SKM-1 (cell line): Measurements from ENCODE around the gene PTEN.

Source experiments
- DNase-seq: peaks from one replicate; lab custom pipeline; 2025; ENCODE audit not compliant: unreplicated experiment; lab: John Stamatoyannopoulos, UW

PTEN gene

GRCh38 chr10:87961314-87961713 is 97.9 kb downstream of the PTEN start:
- DNase-seq, result no peak

GRCh38 chr10:87966459-87966858 is 103.0 kb downstream of the PTEN start:
- no peak for DNase-seq

DNA sequence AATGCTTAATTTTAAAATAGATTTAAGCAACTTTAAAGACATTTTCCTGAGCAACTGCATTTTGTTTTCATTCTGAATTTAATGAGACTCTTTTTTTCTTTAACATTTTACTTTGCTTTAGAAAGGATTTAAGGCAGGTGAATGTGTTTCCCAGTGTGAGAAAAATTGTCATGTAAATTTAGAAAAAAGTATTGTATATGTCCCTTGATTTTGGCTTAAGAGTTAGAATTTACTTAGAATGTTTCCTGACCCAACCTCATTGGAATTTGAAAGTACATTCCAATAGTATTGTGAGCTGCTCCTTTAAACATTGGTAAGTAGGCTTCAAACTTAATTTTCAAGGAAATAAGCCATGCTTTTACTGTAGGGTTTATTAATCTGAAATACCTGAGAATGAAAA is 110.2 kb downstream of the PTEN start:
- no peak for DNase-seq

- DNase-seq, result no peak
Measured at GRCh38 chr10:87974130-87974529, 110.7 kb downstream of the PTEN start.

DNA sequence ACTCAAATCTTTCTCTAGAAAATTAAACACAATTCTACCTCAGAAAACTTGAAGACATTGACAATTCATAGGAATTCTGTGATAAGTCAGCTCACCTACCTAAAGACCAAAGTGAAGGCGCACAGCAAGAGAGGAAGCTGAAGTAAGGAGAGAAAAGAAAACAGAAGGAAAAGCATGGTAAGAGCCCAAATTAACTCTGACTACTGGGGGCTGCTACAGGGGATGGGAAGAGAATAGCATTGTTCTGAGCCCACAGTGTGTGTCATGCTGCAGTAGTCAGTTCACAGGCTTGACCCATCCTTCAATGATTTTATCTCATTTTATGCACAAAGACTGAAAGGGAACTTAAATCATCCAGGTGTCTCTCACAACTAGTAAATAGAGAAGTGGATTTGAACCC is 111.3 kb downstream of the PTEN start:
- DNase-seq, result no peak

- no peak for DNase-seq
Measured at GRCh38 chr10:87976101-87976743, 112.8 kb downstream of the PTEN start.

GRCh38 chr10:87978166-87978565 is 114.7 kb downstream of the PTEN start:
- no peak for DNase-seq

DNA sequence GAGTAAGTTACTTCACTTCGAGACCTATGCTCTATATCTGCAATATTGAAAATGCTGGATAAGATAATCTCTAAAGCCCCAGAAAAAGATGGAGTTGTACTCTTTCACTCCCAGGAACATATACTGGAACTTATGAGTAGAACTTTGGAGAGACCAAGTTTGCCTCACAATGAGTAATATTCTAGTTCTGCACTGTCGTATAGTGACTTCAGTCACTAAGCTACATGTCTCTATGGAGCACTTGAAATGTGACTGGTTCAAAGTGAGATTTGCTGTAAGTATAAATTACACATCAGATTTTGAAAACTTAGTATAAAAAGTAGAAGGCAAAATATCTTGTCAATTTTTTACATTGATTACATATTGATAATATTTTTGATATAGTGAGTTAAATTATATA is 116.4 kb downstream of the PTEN start:
- DNase-seq, result no peak

GRCh38 chr10:87983716-87984115 is 120.3 kb downstream of the PTEN start:
- DNase-seq, result no peak

- DNase-seq, result no peak
Measured at GRCh38 chr10:87987206-87987605, 123.8 kb downstream of the PTEN start.

DNA sequence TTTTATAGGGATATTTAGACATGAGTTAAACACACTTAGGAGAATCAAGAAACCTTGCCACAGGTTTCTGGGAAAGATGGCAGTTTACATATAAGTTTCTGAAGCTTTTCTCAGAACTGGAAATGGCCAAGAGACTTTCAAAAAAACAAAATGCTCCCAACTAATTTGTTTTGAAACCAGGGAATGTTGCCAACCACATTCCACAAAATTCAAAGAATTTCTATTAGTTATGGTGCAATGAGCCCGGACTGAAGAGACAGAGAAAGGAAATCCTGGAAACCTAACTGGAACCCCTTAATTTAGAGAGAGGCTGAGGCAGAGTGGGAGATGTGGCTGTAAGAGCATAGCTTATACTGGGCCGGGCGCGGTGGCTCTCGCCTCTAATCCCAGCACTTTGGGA is 128.5 kb downstream of the PTEN start:
- DNase-seq, result no peak

GRCh38 chr10:88004451-88004850 is 141.0 kb downstream of the PTEN start:
- DNase-seq, result no peak

- no peak for DNase-seq
Measured at GRCh38 chr10:88006261-88006660, 142.8 kb downstream of the PTEN start.

GRCh38 chr10:88008866-88009470 is 145.5 kb downstream of the PTEN start:
- no peak for DNase-seq

DNA sequence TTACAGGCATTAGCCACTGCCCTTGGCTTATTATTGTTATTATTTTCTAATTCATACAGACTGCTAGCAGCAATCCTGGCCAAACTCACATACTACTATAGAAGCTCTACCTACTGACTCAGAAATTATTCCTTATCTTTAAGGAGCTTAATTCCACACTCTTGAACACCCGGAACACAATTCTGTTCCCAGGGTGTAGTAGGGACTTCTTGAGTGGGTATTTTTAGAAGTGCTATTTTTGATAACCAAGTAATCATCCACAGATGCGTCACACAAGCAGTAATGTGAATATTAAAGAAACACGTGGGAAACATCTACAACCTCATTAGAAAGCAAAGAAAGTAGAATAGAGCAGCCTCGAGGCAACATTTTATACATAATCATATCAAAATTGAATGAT is 149.2 kb downstream of the PTEN start:
- no peak for DNase-seq

GRCh38 chr10:88017781-88018180 is 154.4 kb downstream of the PTEN start:
- no peak for DNase-seq

- no peak for DNase-seq
Measured at GRCh38 chr10:88019753-88020152, 156.3 kb downstream of the PTEN start.
